Hematopoietic multipotent progenitor cell treated with erythropoietin and hydrocortisone succinate and interleukin-3 and kit ligand, for 6 days (in vitro differentiated cells): ENCODE results near the gene NHS.

ENCODE experiments used
- DNase-seq: peaks from one replicate; pipeline ENCODE4 v3.0.0-alpha.2; 2015

The NHS gene

DNA sequence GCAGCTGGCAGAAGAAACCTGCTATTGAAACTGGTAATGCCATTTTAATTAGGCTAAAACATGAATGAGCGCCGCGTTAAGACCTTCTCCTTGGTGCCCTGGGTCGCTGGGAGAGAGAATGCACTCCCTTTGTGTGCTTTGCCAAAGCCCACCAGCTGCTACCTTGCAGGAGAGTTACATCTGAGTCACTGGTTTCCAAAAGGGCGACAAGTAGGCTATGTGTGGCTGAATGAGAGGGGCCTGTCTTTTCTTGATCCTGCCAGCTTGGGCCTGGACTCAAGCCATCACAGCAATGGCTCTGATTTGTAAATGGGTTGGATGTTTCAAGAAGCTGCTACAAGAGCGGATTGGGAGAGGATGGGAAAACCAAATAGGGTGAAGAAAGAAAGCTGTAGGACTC, 81.5 kb downstream of the NHS start:
- no peak for DNase-seq

DNA sequence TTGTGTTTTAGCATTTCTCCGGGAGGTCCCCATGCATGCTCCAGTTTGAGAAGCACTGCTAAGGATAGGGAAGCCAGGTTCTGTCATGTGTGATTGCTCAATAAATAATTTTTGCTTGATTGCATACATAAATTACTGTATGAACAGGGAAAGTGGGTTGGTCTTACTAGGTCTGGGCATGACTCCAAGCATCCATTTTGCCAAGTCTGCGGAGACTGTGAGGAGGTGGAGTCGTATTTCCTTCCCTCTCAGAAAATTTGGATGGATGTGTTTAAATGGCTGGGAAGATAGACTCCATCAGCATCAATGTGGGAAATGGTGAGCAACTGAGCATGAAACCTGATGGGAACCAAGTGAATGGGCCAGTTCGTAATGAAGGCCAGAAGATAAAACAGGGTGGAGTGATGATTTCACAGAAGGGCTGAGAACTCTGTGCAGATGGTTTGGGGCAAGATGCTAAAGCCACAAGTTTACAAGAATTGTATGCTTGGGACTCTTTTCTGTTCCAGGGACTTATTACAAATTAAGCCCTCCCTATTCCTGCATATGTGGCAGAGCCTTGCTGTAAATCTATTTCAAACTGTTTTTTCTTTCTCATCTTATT, 84.1 kb downstream of the NHS start:
- no peak for DNase-seq

DNA sequence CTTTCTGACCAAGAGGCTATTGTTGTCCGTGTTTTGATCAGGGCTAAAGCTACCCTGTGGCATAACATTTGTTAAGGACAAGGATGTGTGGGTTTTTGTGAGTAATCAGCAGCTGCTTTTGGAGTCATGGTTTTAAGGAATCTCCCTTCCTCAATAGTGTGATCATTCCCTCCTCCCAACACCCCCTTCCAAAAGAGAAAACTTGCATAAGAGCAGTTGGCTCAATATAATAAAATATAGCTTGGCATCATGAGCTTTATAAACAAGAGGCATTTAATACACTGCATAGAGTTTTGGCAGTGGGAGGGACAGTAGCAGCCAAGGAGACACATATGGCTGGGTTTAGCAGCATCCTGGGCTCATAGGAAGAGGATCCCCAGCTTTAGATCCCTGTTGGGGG, 84.7 kb downstream of the NHS start:
- no peak for DNase-seq

DNA sequence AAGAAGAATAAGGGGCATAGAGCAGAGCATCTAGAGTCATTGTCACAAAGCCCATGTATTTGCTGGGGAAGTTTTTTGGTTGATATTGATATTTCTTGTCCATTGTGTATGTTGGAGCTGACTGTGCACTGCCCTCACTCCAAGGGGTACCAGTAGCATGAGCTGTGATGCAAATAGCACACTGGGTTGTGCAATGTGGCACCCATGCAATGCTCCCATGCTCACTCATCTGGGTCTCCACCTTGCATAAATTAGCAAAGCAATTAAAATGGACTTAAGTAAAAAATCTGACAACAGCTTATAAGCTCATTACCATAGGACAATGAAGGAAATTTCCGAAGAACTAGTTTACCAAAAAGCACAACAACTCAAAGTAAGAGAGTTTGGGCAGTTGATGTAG, 87.9 kb downstream of the NHS start:
- DNase-seq, result no peak

DNA sequence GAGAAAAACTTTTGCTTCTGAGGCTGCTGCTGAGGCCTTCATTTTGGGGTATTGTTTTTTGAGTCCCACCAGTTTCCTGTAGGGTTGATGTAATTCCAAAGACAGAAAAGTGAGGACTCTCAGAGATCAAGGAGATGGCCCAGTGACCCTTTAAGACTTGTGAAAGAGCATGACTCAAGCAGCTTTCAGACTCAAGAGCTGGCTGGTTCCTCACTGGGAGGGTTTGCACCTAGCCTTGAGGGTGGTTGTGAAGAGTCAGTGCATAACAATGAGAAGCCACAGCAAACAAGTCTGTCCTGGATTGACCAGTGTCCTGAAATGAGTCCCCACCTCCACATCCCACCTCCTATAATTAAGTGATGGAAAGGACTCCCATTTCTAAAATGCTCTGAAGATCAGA, 89.2 kb downstream of the NHS start:
- DNase-seq, result no peak

DNA sequence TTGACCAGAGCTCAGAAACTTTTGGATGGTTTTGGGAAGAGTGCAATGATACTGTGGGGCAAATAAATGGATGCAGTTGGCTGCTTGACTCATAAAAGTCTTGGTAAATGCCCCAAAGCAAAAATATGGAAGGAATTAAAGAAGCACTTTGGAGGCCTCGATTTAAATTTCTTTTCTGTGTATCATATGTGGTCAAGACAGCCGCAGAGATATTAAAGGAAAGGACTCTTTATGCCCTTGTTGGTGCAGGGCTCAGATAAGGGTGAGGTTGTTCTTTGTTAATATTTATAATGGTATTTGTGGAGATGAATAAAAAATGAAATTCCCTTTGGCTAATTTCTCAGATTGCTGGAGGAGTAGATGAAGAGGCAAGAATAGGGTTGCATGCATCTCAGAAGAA, 90.2 kb downstream of the NHS start:
- no peak for DNase-seq

DNA sequence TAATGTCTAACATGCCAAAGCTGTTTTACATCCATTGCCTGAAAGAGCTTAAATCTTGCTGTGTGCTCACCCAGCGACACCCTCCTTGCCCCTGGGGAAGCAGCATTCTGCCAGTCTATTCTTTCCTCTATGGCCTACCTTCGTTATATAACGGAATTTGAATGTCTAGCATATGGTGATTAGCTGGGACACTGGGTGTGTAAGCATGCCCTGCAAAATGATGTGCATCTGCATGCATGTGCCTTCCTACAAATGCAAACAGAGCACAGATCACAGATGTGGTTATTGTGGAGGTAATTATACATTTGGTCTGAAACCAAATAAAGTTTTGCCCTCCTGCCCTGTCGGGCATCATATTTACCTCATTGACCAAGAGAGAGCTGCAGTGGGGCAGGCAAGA, 90.8 kb downstream of the NHS start:
- no peak for DNase-seq

DNA sequence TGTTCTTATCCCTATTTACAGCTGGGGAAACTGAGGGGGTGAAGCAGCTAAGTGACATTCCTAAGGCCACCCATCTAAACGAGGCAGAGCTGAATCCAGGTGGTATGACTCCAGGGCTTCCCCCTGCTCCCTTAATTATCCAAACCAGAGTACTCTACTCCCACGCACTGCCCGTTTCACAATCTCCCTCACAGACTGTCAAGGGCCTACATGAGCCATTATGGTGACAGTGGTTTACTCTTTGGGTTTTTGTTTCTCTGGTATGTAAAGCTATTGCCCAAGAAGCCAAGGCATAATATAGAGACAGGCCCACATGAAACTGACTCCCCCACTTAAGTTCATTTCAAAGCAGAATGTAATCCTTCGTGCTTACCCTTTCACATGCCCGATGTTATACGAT, 95.1 kb downstream of the NHS start:
- DNase-seq, result no peak

DNA sequence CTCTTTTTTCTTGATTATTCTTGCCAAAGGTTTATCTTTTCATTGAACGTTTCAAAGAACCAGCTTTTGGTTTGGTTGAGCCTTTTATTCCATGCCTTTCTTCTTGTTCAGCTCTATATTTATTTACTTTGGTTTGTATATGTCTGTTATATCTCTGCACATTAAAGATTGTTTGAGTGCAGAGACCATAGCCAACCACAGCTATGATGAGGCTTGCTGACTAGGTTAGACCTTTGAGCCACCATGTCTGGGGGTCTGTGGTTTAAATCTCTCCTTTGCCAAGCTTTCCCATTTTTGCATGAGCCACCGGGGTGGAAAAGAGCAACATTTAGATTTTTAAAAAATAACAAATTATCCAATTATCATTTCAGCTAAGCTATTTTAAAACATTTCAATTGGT, 96.1 kb downstream of the NHS start:
- no peak for DNase-seq

DNA sequence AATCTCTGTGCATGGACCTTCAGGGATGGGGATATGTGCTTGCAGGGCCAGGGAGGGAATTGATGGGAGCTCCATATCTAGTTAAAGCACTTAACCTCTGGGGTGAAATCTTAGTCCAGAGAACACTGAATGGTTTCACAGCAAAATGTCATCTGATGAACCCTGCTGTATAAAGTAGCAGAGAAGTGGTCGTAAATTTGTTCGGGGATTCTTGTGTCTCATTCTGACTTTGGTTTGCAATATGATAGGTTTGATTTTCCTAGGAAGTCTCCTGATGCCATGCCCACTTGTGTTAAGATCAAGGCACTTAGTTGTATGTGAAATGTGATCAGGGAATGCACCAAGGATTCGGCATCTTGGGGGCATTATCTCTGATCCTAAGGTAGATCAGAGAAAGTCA, 96.9 kb downstream of the NHS start:
- no peak for DNase-seq

DNA sequence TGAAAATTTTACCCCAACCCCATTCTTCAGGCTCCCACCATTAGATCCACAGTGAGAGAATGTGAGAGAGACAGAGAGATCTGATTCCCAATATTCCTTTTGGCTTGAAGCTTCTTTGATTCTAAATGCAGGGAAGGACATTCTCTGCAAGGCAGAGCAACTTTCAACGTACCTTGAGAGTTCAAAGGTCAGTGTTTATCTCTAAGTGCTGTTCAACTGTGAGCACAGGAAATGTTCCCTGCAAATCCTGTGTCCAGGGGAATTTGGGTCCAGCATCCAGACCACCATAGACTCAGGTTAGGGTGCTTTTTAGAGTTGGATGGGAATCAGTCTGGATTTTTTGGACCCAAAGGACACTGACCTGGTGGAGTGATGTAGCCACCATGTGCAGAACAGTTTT, 97.4 kb downstream of the NHS start:
- no peak for DNase-seq

DNA sequence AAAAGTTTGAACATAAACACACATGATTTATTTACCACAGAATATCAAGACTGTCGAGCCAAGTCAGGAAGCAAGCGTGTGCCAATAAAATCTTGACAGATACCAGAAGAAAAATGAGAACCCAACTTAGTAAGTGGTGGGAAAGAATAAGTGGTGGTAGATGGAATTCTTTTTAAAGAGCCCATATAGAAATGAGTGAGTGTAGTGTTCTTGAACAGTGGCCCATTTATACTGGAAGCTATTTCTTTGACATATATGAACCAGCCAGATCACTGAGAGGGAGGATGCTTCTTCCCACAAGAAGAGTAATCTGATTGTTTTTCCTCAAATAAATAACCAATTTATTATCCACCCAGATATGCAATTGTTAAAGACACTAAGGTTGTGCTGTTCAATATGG, 98.0 kb downstream of the NHS start:
- no peak for DNase-seq

DNA sequence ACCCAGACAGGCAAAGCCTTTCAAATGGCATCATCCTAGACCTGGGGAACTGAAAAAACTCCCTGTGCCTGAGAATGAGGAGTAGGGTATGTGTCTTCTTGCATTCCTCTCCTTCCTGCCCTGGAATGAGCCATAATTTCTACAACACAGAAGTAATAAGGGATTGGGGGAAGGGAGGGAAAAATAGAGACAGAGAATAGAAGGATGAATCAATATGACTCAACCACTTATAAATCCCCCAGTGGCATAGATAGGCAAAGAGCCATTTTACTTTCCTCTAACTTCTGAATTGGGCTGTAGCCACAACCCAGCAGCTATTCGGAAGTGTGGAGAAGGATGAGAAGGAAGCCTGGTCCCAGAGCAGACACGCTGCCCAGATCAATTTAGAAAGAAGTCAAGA, 99.9 kb downstream of the NHS start:
- no peak for DNase-seq

DNA sequence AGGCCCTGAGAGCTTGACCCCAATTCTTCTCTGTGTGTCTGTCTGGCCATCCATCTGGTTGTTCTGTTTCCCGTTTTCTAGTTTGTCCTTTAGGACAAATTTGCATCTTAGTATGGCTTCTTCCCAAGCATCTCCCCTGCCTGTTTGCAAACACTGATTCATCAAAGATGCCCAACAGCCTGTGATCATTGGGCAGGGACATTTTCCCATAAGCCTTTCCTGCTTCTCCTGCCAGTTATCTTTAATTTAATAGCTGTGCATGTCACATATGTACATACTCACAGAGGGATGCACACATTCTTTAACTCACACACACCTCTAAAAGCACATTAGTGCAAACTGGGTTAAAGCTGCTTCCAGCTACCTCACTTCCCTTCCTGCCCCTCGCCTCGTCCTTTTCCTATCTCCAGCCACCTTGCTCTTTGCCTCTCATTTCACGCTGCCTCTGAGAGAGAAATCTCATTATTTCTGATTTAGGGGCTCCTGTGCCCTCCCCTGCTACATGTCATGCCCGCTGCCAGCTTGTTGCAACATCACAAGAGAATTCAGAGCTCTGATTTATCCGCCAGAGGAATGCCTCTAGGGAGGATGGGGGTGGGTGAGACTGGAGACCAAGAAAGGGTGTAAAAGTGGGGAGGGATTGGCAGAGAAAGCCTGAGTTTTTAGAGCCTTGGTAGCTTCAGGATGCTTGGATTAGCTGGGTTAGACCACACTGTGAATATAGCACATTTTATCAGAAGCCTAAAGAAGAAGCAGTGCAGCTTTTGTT, 100.6 kb downstream of the NHS start:
- DNase-seq, result no peak

DNA sequence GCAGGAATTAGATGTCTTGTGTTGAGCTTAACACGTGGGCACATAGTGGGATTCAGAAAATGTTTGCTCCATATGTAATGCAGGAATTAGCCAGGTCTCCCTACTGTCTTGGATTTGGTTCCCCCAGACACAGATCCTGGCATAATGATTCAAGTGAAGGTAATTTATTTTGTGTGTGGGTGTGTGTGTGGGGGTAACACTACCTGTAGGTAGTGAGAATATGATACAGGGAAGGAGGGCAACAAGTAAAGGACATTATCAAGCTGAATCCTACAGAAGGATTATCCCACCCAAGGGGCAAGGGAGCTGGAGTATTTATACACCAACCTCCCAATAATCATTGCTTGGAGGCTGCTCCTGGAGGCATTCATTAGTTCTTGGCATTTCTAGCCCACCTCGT, 101.4 kb downstream of the NHS start:
- no peak for DNase-seq

DNA sequence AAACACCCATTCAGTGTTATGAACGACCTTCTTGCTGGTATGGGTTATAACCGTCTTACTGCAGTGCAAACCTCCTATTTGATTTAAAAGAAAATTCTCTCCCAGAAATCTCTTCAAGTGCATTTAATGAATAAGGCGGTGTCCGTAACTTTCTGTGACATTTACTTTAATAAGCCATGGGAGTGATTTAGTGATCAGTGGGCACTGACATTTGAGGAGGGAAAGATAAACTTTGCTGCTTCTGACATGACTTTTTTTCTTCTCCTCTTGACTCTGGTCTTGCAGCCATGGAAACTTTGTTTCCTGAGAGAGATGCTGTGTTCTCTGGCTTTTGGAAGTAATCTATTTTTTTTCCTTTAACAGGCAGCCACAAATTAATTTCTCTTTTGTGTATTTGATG, 106.1 kb downstream of the NHS start:
- no peak for DNase-seq

DNA sequence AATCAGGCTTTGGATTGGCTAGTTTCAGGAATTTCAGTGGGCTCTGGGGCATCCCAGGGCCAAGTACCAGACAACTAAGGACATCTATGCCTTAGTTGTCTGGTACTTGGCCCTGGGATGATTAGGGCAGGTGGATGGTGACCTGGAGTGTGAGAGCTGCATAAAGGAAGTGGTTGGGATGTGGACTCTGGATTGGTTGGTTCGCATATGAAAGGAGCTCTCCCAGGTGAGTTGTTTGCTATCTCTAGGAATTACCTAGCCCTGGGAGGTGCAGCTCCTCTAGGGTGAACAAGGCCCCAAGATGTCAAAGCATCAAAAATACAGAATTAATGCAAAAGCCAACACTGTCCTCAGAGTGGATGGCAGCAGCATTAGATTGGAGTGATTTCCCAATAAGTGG, 109.6 kb downstream of the NHS start:
- no peak for DNase-seq

DNA sequence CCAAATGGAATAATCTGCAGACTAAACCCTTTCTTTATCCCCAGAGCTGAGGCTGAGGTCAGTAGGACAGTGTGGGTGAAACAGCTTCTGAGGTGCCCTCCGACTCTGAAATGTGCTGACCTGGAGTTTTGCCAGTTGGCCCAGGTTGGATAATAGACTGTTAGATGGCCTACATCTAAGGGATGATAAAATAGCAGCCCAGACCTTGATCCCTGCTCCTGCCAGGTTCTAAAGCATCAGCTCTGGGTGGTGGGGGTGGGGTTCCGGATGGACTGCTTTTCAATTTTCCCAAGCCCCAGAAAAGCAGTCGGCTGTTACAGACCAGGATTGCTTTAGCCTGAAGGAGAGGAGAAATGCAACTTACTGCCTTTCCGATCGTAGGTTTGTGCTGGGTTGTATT, 110.4 kb downstream of the NHS start:
- DNase-seq, result no peak

DNA sequence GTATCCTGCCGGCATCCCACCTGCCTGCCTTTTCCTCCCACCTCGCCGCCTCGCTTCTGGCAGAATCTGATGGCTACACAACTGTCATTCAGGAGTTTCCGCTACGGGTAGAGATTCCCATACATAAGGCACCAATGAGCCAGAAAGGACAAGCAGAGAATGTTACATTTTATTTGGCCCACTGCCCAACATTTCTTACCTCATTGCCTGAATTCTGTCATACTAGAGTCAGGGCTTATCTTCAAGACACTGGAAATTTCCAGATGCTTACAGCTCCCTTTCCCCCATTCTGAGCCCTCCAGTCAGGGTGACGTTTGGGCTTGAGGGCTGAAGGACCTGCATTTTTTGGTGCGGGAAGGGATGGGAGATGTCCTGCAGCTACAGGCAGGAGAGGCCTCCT, 113.0 kb downstream of the NHS start:
- DNase-seq, result no peak

DNA sequence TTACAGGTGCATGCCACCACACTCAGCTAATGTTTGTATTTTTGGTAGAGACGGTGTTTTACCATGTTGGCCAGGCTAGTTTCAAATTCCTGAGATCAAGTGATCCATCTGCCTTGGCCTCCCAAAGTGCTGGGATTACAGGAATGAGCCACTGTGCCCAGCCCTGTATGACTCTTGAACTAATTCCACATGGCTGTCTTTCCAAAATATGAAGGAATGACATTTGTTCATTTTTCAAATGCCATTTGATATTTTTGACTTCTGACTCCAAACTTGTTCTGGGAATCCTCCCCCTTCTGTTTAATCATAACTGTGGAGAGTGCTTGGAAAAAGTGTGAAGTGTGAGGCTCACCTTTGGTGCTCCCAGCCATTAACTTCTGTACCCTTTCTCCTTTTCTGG, 119.2 kb downstream of the NHS start:
- no peak for DNase-seq

DNA sequence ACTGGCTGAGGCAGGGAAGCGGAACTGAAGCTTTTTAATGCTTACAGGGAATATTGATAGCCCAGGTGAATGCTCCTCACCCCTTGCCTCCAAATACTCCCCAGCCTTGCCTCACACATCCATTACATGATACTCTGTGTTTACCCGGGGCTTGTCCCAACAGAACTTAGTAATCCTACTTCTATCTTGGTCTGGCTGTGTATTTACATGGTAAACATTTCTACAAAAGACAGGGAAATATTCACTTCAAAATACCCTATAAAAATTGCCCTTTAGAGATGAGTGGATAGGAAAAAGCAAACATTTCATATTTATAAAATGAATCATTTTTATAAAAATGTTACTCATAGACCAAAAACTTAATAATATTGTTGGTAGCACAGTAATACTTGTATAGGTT, 120.1 kb downstream of the NHS start:
- no peak for DNase-seq

DNA sequence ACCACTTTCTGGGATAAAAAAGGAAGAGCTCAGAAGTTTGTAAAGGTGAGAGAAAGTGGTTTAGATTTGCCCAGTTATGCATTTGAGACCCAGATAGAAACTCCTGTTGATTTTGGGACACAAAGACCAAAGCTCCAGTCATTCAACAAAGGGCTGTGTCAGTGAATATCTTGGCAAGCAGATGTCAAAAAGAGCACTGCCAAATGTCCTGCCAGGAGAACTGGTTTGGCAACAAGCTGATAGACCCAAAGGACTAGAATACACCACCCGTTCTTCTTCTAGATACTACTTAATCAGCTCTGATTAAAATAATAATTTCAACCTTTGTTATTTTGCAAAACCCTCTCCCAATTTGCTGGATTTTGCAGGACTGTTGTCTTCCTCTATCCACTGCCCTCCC, 121.4 kb downstream of the NHS start:
- DNase-seq, result no peak

DNA sequence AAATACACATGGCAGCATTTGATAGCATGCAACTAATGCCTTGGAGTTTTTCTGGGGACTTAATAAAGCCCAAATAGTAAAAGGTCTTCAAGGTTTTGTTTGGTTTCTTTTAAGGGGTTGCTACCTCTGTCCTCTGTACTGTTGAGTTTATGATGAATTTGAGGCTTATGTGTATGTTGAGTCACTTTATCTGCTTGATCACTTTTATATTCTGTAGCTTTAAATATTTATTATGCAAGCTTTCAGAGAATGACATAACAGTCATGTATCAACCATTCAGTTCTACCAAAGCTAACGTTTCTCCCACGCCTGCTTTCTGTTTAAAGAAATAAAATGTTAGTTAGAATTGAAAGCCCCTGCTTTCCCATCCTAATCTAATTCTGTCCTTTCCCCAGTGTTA, 122.2 kb downstream of the NHS start:
- no peak for DNase-seq

DNA sequence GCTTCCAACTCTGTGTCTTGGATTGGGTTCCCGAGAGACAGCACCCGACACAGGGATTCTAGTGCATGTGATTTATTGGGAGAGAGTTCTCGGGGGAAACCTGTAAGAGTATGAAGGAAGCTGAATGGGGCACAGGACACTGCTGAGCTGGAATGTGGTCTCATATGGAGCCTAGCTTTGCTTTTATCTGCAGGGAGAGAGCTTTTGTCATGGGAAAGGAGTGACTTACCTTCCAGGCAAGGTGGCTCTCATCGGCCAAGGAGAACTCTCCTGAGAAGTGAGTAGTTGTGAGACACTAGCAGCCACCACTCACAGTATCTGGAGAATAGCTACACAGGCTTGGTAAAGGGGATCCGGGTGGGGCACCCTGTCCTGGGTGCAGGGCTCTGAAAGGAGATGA, 124.5 kb downstream of the NHS start:
- no peak for DNase-seq

DNA sequence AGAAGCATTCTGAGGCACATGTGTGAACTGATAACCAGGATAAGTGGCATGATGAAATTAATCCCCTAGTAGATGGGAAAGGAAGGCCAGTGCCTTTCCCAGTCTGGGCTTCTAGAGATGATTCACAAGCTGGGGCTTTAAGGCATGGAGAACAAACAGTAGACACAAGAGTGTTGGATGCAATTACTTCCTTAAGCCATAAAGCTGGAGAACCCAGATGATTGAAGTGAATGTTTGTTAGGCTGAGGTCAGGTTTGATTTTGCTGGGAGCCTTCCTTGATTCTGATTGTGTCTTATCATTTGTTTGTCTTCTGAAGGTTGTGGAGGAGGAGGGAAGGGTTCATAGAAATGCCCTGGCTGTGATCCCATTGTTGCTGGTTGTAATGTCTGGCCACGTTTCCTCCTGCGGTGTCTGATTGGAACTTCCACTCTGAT, 125.2 kb downstream of the NHS start:
- DNase-seq, result no peak
